Ascending aorta (tissue), 2 donors: ENCODE measurements around the gene NAV3. TPM values are rescaled to one million over a fixed set of nuclear protein-coding genes. Genes with fewer than 3 reads are reported as not detected.

Experiments used
- DNase-seq, 2 donors: peaks; one replicate each; pipeline ENCODE4 v3.0.0-alpha.2; 2019; ENCODE audit warnings: low spot score in 2 of 2
- H3K27ac ChIP-seq, 2 donors: fragments of 200-600 bp; sonication (generic); one replicate each; pipeline ENCODE4 v1.5.1; 2016 to 2017; ENCODE audit warnings: mild to moderate bottlenecking in 1 of 2
- H3K27me3 ChIP-seq: fragments of 200-600 bp; sonication (generic); one replicate; pipeline ENCODE4 v1.5.1; 2017
- H3K36me3 ChIP-seq, 2 donors: fragments of 200-600 bp; sonication (generic); one replicate each; pipeline ENCODE4 v1.5.1; 2016
- H3K4me1 ChIP-seq, 2 donors: fragments of 200-600 bp; sonication (generic); one replicate each; pipeline ENCODE4 v1.5.1; 2016 to 2017; ENCODE audit warnings: mild to moderate bottlenecking in 1 of 2
- H3K4me3 ChIP-seq, 2 donors: fragments of 200-600 bp; sonication (generic); one replicate each; pipeline ENCODE4 v1.5.1; 2016 to 2017; ENCODE audit warnings: mild to moderate bottlenecking in 1 of 2
- H3K9me3 ChIP-seq, 2 donors: fragments of 200-600 bp; sonication (generic); one replicate each; pipeline ENCODE4 v1.5.1; 2016
- intact Hi-C: fragments of 100-400 bp; cut with DNase I; formaldehyde crosslinking; loops from one replicate; pipeline ENCODE4 v1.15.1; 2023
- total RNA-seq: library from RNA; depleted of rRNA; stranded (reverse); fragments of >200 nt; gene quantifications from one replicate; pipeline ENCODE4 v1.1.0, GENCODE V29; 2016
- TF ChIP-seq, protein P1 (sequence below), 3 experiments: fragments of 200-600 bp in 2 of 3; fragments of 450-650 bp in 1 of 3; sonication (generic) in 2 of 3; IDR thresholded peaks; one replicate each; pipeline ENCODE4 v1.5.1; 2016 to 2019; ENCODE audit warnings: antibody characterized with exemption in 3 of 3, mild to moderate bottlenecking in 1 of 3, moderate library complexity in 1 of 3

NAV3 gene
- total RNA-seq, 1 donor from 2014 or later, result 9.7 TPM

DNA sequence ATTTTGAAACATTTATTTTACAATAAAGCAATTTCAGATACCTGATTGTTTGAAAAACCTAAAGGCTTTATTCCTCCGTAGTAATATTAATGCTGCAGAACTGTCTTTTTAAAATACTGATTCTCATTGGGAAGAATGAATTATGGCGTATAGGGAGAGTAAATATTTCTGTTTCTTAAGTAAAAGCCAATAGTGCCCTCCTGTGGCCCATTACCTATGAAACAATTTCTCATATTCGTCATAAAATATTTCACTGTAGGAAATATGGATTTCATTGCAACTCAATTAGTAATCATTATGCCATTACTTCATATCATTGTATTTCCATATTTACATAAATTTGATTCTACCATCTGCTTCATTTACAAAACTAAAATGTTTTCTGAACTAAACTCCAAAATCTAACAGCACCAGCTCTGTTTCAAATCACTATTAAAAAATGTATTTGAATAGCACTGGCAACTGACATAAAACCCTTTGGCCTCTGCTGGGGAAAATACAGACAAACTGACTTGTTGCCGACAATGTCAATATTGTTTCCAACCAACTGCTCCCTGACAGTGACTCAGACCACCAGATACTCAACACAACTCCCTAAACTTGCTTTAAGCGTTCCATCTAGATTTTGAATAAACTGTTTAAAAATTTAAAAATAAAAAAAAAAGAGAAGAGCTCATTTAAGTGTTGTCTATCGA, 290.3 kb downstream of the NAV3 start:
- Histone ChIP-seq H3K36me3 (no peaks in the 10 kb centered on the region), H3K4me1 (no peaks in the 10 kb centered on the region), H3K4me3 (no peak overlapping the region), H3K9me3 (no peaks in the 10 kb centered on the region), H3K27me3 (no peaks in the 10 kb centered on the region), H3K27ac (no peak overlapping the region)
- intact Hi-C loops, result no loop called here
- TF ChIP-seq, protein P1, sequence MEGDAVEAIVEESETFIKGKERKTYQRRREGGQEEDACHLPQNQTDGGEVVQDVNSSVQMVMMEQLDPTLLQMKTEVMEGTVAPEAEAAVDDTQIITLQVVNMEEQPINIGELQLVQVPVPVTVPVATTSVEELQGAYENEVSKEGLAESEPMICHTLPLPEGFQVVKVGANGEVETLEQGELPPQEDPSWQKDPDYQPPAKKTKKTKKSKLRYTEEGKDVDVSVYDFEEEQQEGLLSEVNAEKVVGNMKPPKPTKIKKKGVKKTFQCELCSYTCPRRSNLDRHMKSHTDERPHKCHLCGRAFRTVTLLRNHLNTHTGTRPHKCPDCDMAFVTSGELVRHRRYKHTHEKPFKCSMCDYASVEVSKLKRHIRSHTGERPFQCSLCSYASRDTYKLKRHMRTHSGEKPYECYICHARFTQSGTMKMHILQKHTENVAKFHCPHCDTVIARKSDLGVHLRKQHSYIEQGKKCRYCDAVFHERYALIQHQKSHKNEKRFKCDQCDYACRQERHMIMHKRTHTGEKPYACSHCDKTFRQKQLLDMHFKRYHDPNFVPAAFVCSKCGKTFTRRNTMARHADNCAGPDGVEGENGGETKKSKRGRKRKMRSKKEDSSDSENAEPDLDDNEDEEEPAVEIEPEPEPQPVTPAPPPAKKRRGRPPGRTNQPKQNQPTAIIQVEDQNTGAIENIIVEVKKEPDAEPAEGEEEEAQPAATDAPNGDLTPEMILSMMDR (IDR thresholded peaks at IDR 0.05), result no peak
- DNase-seq, result no peak

DNA sequence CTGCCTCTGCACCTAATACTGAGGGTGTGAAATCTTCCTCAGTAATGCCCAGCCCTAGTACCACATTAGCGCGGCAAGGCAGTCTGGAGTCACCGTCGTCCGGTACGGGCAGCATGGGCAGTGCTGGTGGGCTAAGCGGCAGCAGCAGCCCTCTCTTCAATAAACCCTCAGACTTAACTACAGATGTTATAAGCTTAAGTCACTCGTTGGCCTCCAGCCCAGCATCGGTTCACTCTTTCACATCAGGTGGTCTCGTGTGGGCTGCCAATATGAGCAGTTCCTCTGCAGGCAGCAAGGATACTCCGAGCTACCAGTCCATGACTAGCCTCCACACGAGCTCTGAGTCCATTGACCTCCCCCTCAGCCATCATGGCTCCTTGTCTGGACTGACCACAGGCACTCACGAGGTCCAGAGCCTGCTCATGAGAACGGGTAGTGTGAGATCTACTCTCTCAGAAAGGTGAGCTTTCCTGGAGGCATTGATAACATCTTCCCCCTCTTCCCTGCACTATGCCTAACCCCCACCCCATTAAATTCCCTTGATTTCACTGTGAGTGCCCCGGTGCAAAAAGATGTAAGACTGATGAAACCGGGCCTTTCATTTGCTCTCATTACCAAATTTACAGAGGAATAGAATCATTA, 291.4 kb downstream of the NAV3 start:
- DNase-seq, result no peak
- TF ChIP-seq, protein P1 (IDR thresholded peaks at IDR 0.05), result no peak
- no peak overlapping the region for H3K4me3 ChIP-seq

DNA sequence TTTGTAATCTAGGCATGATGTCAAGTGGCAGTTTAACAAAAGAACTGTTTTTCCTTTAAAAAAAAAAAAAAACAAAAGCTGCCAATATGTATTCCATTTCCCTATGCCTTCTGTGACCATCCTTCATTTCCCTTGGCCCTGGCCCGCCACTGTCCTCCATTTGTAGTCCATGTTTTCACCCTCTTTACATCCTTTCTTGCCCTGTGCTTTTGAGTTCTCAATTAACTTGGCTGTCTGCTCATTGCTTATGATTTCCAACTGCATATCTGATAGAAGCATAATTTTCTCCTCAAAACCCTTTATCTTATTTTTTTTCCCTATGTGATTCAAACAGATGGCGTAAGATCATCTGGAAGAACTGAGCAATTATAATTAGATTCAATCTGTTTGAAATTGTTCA, 297.5 kb downstream of the NAV3 start:
- Histone ChIP-seq H3K4me3 (no peak overlapping the region), H3K27ac (no peak overlapping the region), H3K9me3 (no peaks in the 10 kb centered on the region), H3K27me3 (no peaks in the 10 kb centered on the region), H3K4me1 (no peaks in the 10 kb centered on the region), H3K36me3 (no peaks in the 10 kb centered on the region)
- TF ChIP-seq, protein P1 (IDR thresholded peaks at IDR 0.05), result no peak
- DNase-seq, result no peak
- intact Hi-C loops, result no loop called here

More for the DNA sequence above, 291.4 kb downstream of the NAV3 start:
- H3K4me1 ChIP-seq, result no peaks in the 10 kb centered on the region
- H3K27me3 ChIP-seq, result no peaks in the 10 kb centered on the region
- no peaks in the 10 kb centered on the region for H3K36me3 ChIP-seq
- H3K27ac ChIP-seq, result no peak overlapping the region
- intact Hi-C loops, result no loop called here
- H3K9me3 ChIP-seq, result no peaks in the 10 kb centered on the region

DNA sequence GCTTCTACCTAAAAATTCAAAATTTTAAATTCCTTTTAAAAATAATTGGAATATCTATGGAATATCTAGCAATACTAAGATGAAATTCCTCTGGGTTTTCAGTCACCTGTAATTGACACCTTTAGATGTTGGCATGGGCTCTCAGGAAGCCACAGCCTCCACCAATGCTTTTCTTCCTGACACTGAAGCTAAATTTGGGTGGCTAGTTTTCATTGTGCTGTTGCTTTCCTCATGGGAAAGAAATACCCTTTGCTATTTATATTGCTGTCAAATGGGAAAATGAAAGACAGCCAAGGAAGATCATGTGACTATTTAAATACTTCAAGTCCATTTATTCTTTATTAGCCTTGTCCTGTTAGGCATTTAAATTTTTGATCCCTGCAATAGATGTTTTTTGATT, 313.0 kb downstream of the NAV3 start:
- Histone ChIP-seq H3K27ac (no peak overlapping the region), H3K4me1 (no peaks in the 10 kb centered on the region), H3K4me3 (no peak overlapping the region), H3K36me3 (no peaks in the 10 kb centered on the region), H3K9me3 (no peaks in the 10 kb centered on the region), H3K27me3 (no peaks in the 10 kb centered on the region)
- DNase-seq, result no peak
- TF ChIP-seq, protein P1 (IDR thresholded peaks at IDR 0.05), result no peak
- intact Hi-C loops, result no loop called here

DNA sequence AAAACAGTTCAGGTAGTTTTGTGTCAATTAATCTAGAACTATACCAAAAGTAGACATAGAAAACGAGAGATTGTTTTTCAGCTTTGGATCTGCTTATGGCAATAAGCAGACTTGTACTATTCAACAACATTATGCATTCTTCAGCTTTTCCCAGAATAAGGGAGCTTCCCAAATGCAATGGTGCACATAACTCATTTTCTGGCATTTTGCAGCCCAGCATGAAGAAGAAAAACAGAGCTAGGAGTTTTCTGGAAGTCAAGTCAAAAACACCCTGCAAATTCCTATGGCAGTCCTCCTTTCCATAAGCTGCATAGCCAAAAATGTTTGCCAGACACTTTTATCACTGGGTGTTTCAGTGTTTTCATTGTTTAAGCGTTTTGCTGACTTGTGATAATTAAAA, 314.7 kb downstream of the NAV3 start:
- no peak overlapping the region for H3K27ac ChIP-seq
- H3K4me3 ChIP-seq, result no peak overlapping the region
- no peaks in the 10 kb centered on the region for H3K36me3 ChIP-seq
- no peaks in the 10 kb centered on the region for H3K9me3 ChIP-seq
- no peaks in the 10 kb centered on the region for H3K27me3 ChIP-seq
- DNase-seq, result no peak
- TF ChIP-seq, protein P1 (IDR thresholded peaks at IDR 0.05), result no peak
- H3K4me1 ChIP-seq, result no peaks in the 10 kb centered on the region
- intact Hi-C loops, result no loop called here
